Esophagus squamous epithelium (tissue), 4 donors: ENCODE data around the gene LYRM9.

Experiments
- POLR2A ChIP-seq, 4 donors: fragments of 450-650 bp; IDR thresholded peaks; one replicate each; pipeline ENCODE4 v1.6.1; 2017; ENCODE audit warnings: antibody characterized with exemption in 4 of 4, mild to moderate bottlenecking in 4 of 4, moderate library complexity in 3 of 4
- TF ChIP-seq, protein P1 (sequence below), 6 experiments: fragments of 450-650 bp in 4 of 6; fragments of 200-600 bp in 2 of 6; sonication (generic) in 2 of 6; IDR thresholded peaks; one replicate each; pipeline ENCODE4 v1.5.1; 2016 to 2019; ENCODE audit warnings: antibody characterized with exemption in 6 of 6, mild to moderate bottlenecking in 4 of 6, moderate library complexity in 4 of 6

DNA sequence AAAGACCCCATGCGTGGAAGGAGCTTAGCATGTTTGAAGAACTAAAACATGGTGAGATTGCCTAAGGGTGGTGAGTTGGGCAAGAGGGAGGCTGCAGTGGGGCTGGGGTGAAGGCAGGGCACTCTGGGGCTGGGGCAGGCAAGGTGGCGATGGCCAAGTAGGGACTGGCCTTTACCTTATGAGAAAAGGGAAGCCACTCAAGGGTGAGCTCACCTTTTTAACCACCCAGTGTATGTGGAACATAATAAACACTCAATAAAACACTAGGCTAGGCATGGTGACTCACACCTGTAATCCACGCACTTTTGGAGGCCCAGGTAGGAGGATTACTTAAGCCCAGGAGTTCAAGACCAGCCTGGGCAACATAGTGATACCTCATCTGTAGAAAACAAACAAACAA is 37.7 kb downstream of the LYRM9 start:
- TF ChIP-seq, protein P1, sequence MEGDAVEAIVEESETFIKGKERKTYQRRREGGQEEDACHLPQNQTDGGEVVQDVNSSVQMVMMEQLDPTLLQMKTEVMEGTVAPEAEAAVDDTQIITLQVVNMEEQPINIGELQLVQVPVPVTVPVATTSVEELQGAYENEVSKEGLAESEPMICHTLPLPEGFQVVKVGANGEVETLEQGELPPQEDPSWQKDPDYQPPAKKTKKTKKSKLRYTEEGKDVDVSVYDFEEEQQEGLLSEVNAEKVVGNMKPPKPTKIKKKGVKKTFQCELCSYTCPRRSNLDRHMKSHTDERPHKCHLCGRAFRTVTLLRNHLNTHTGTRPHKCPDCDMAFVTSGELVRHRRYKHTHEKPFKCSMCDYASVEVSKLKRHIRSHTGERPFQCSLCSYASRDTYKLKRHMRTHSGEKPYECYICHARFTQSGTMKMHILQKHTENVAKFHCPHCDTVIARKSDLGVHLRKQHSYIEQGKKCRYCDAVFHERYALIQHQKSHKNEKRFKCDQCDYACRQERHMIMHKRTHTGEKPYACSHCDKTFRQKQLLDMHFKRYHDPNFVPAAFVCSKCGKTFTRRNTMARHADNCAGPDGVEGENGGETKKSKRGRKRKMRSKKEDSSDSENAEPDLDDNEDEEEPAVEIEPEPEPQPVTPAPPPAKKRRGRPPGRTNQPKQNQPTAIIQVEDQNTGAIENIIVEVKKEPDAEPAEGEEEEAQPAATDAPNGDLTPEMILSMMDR (IDR thresholded peaks at IDR 0.05), result no peak
- TF ChIP-seq POLR2A (IDR thresholded peaks at IDR 0.05), result no peak
